Measurements from ENCODE around the gene DNAH14.

DNA sequence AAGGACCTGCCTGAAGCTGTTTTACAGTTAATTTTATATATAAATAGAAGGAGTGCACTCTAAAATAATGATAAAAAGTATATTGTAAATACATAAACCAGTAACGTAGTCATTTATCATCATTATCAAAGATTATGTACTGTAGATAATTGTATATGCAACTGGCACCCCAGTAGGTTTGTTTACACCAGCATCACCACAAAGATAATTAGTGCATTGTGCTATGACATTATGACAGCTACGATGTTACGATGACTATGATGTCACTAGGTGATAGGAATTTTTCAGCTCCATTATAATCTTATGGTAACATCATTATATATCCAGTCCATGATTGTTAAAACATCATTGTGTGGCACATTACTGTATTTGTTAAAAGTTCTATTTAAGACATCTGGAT is 313.1 kb downstream of the DNAH14 start:
- TF ChIP-seq, protein P1, sequence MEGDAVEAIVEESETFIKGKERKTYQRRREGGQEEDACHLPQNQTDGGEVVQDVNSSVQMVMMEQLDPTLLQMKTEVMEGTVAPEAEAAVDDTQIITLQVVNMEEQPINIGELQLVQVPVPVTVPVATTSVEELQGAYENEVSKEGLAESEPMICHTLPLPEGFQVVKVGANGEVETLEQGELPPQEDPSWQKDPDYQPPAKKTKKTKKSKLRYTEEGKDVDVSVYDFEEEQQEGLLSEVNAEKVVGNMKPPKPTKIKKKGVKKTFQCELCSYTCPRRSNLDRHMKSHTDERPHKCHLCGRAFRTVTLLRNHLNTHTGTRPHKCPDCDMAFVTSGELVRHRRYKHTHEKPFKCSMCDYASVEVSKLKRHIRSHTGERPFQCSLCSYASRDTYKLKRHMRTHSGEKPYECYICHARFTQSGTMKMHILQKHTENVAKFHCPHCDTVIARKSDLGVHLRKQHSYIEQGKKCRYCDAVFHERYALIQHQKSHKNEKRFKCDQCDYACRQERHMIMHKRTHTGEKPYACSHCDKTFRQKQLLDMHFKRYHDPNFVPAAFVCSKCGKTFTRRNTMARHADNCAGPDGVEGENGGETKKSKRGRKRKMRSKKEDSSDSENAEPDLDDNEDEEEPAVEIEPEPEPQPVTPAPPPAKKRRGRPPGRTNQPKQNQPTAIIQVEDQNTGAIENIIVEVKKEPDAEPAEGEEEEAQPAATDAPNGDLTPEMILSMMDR (optimal IDR thresholded peaks at IDR 0.05 in 1 of 3, IDR thresholded peaks at IDR 0.05 in 1 of 3, conservative IDR thresholded peaks at IDR 0.05 in 1 of 3; ENCODE audit: extremely low read depth in 1 of 3, insufficient read depth in 2 of 3, low read length in 3 of 3), result no peak
- no peak for TF ChIP-seq EZH2 (IDR thresholded peaks at IDR 0.05; ENCODE audit: low read length)
